ENCODE results near the gene SHROOM2. TPM values are rescaled to one million over a fixed set of nuclear protein-coding genes. Genes with fewer than 3 reads are reported as not detected.

The SHROOM2 gene
- total RNA-seq, 1 experiment from 2014 or later, result 5.3 TPM

GRCh38 chrX:9846631-9847030 is 60.4 kb downstream of the SHROOM2 start:
- Histone ChIP-seq H3K27me3 (ENCODE audit: insufficient read depth, low read length) (no peaks in the 10 kb centered on the region), H3K4me3 (replicated peaks in 1 of 2; ENCODE audit: low read depth in 1 of 2, low read length in 2 of 2) (peak overlapping the region in 1 of 2 experiments; percentile 23; a peak in 1 of 4 replicates), H3K9me2 (ENCODE audit: insufficient read depth) (no peaks in the 10 kb centered on the region), H3K4me1 (ENCODE audit: control insufficient read depth in 1 of 2, insufficient read depth in 2 of 2, low read length in 2 of 2) (peaks cover 10 to 21% of the 10 kb centered on the region in 2 experiments; a peak in 3 of 4 replicates), H3K9ac (ENCODE audit: low read length) (peak overlapping the region; percentile 23), H4K20me1 (ENCODE audit: insufficient read depth) (no peaks in the 10 kb centered on the region), H3K4me2 (ENCODE audit: low read length) (peak overlapping the region; percentile 54), H3K27ac (ENCODE audit: low read depth, low read length) (no peak overlapping the region), H3K79me2 (ENCODE audit: insufficient read depth, low read length) (no peaks in the 10 kb centered on the region), H3K9me3 (ENCODE audit: control insufficient read depth in 1 of 2, insufficient read depth in 1 of 2, low read depth in 1 of 2, low read length in 2 of 2) (no peaks in the 10 kb centered on the region), H3K36me3 (ENCODE audit: control insufficient read depth in 1 of 2, insufficient read depth in 2 of 2, low read length in 2 of 2) (no peaks in the 10 kb centered on the region), H2AFZ (ENCODE audit: low read depth, low read length, poor library complexity, severe bottlenecking) (no peak overlapping the region)
- RAD21 ChIA-PET (ENCODE audit: low non-redundant PET in 1 of 2, low total read pairs in 2 of 2, uncharacterized antibody in 2 of 2, unreplicated experiment in 2 of 2), result no interaction called here
- ATAC-seq (no peak), DNase-seq (ENCODE audit: low read depth, low spot score) (no peak)
- CTCF ChIA-PET, result no interaction called here
- BruUV-seq (replicated peaks), result no TSS peak
- intact Hi-C loops (cut with micrococcal nuclease), result no loop called here
- POLR2A ChIA-PET, result no interaction called here
- TF ChIP-seq EGR1 (IDR thresholded peaks at IDR 0.05; ENCODE audit: low read depth), result no peak
- TF ChIP-seq POLR2AphosphoS5 (IDR thresholded peaks at IDR 0.05; ENCODE audit: low read depth, low read length), result no peak
- TF ChIP-seq, protein P1, sequence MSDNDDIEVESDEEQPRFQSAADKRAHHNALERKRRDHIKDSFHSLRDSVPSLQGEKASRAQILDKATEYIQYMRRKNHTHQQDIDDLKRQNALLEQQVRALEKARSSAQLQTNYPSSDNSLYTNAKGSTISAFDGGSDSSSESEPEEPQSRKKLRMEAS (IDR thresholded peaks at IDR 0.05), result no peak
- no peak for TF ChIP-seq SIN3A (IDR thresholded peaks at IDR 0.05; ENCODE audit: low read depth)
- TF ChIP-seq SRF (IDR thresholded peaks at IDR 0.05; ENCODE audit: low read depth), result no peak
- no peak for TF ChIP-seq FOSL1 (IDR thresholded peaks at IDR 0.05; ENCODE audit: low read depth)
- TF ChIP-seq CTCF (IDR thresholded peaks at IDR 0.05 in 2 of 3, conservative IDR thresholded peaks at IDR 0.05 in 1 of 3; ENCODE audit: borderline replicate concordance in 1 of 3, insufficient read depth in 1 of 3, low read depth in 2 of 3, low read length in 2 of 3), result no peak
- no peak for TF ChIP-seq TCF7L2 (IDR thresholded peaks at IDR 0.05; ENCODE audit: borderline replicate concordance, extremely low read depth, insufficient read depth, insufficient read length)
- TF ChIP-seq RAD21 (IDR thresholded peaks at IDR 0.05; ENCODE audit: low read depth), result no peak
- TF ChIP-seq CBX3 (IDR thresholded peaks at IDR 0.05; ENCODE audit: low read depth), result no peak
- no peak for TF ChIP-seq ZNF274 (IDR thresholded peaks at IDR 0.05; ENCODE audit: low read depth, low read length)
- no peak for TF ChIP-seq SP1 (IDR thresholded peaks at IDR 0.05; ENCODE audit: low read depth)
- TF ChIP-seq EZH2 (IDR thresholded peaks at IDR 0.05), result no peak
- no peak for TF ChIP-seq ZBTB33 (IDR thresholded peaks at IDR 0.05; ENCODE audit: extremely low read depth, insufficient replicate concordance, low read length)
- no peak for TF ChIP-seq YY1 (IDR thresholded peaks at IDR 0.05; ENCODE audit: extremely low read depth, insufficient replicate concordance, low read depth, low read length)
- TF ChIP-seq CEBPB (IDR thresholded peaks at IDR 0.05; ENCODE audit: low read depth), result no peak
- TF ChIP-seq POLR2A (IDR thresholded peaks at IDR 0.05; ENCODE audit: borderline replicate concordance, extremely low read depth, insufficient read depth, insufficient read length), result no peak
- no peak for TF ChIP-seq ZFX (IDR thresholded peaks at IDR 0.05)

Data from HCT116 (cell line).